ENCODE data around the gene EPSTI1.

Gene EPSTI1

GRCh38 chr13:42967660-42968059 is 24.4 kb downstream of the EPSTI1 start:
- H3K9me2 ChIP-seq (ENCODE audit: low read depth, low read length), result no peaks in the 10 kb centered on the region
- H3K36me3 ChIP-seq (ENCODE audit: insufficient read depth, low read length), result no peaks in the 10 kb centered on the region
- H3K4me1 ChIP-seq (ENCODE audit: insufficient read depth, low read length, severe bottlenecking), result peaks cover 26% of the 10 kb centered on the region
- H3K27ac ChIP-seq (ENCODE audit: low read depth, low read length, poor library complexity, severe bottlenecking), result no peak overlapping the region
- no peak overlapping the region for H3K4me2 ChIP-seq (ENCODE audit: low read length)
- no peaks in the 10 kb centered on the region for H3K79me2 ChIP-seq (ENCODE audit: insufficient read depth, low read length)
- H3K9me3 ChIP-seq (ENCODE audit: low read length), result no peaks in the 10 kb centered on the region
- H2AFZ ChIP-seq (ENCODE audit: low read length), result no peak overlapping the region
- H3K27me3 ChIP-seq (ENCODE audit: insufficient read depth, low read length), result no peaks in the 10 kb centered on the region
- no peaks in the 10 kb centered on the region for H3F3A ChIP-seq (ENCODE audit: insufficient read depth, low read length)
- H3K9ac ChIP-seq (ENCODE audit: low read length), result no peak overlapping the region
- H4K20me1 ChIP-seq (ENCODE audit: insufficient read depth, low read length), result no peaks in the 10 kb centered on the region
- no peak for TF ChIP-seq EZH2 (IDR thresholded peaks at IDR 0.05; ENCODE audit: borderline replicate concordance, low read length)
- TF ChIP-seq, protein P1, sequence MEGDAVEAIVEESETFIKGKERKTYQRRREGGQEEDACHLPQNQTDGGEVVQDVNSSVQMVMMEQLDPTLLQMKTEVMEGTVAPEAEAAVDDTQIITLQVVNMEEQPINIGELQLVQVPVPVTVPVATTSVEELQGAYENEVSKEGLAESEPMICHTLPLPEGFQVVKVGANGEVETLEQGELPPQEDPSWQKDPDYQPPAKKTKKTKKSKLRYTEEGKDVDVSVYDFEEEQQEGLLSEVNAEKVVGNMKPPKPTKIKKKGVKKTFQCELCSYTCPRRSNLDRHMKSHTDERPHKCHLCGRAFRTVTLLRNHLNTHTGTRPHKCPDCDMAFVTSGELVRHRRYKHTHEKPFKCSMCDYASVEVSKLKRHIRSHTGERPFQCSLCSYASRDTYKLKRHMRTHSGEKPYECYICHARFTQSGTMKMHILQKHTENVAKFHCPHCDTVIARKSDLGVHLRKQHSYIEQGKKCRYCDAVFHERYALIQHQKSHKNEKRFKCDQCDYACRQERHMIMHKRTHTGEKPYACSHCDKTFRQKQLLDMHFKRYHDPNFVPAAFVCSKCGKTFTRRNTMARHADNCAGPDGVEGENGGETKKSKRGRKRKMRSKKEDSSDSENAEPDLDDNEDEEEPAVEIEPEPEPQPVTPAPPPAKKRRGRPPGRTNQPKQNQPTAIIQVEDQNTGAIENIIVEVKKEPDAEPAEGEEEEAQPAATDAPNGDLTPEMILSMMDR (IDR thresholded peaks at IDR 0.05; ENCODE audit: low read length), result no peak
- no peak overlapping the region for H3K4me3 ChIP-seq (ENCODE audit: low read depth, low read length, poor library complexity, severe bottlenecking)

DNA sequence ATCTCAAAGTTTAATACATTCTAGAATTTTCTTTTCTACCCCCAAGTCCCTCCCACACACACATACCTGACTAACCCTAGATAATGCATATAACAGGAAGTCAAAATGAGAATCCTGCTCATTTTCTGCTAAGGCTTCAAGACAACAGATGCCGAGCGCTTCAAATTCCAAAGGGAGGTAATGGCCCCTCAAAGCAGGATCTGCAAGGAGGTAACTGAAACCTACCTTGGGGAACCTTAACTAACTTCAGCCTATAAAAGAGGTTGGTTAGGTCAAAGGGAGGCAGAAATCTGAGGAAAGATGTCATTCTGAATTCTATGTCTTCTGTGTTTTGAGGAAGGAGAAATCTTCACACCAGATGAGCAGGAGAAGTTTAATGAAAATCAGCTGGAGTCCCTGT is 26.8 kb downstream of the EPSTI1 start:
- no peak for TF ChIP-seq EZH2 (IDR thresholded peaks at IDR 0.05; ENCODE audit: borderline replicate concordance, low read length)
- TF ChIP-seq, protein P1 (IDR thresholded peaks at IDR 0.05; ENCODE audit: low read length), result no peak
- H4K20me1 ChIP-seq (ENCODE audit: insufficient read depth, low read length), result no peaks in the 10 kb centered on the region
- no peak overlapping the region for H3K9ac ChIP-seq (ENCODE audit: low read length)
- no peak overlapping the region for H3K27ac ChIP-seq (ENCODE audit: low read depth, low read length, poor library complexity, severe bottlenecking)
- H2AFZ ChIP-seq (ENCODE audit: low read length), result no peak overlapping the region
- H3K9me2 ChIP-seq (ENCODE audit: low read depth, low read length), result no peaks in the 10 kb centered on the region
- no peaks in the 10 kb centered on the region for H3K36me3 ChIP-seq (ENCODE audit: insufficient read depth, low read length)
- H3K27me3 ChIP-seq (ENCODE audit: insufficient read depth, low read length), result no peaks in the 10 kb centered on the region
- H3F3A ChIP-seq (ENCODE audit: insufficient read depth, low read length), result no peaks in the 10 kb centered on the region
- no peak overlapping the region for H3K4me2 ChIP-seq (ENCODE audit: low read length)
- no peaks in the 10 kb centered on the region for H3K79me2 ChIP-seq (ENCODE audit: insufficient read depth, low read length)
- H3K4me1 ChIP-seq (ENCODE audit: insufficient read depth, low read length, severe bottlenecking), result peaks cover 3% of the 10 kb centered on the region
- H3K9me3 ChIP-seq (ENCODE audit: low read length), result no peaks in the 10 kb centered on the region
- H3K4me3 ChIP-seq (ENCODE audit: low read depth, low read length, poor library complexity, severe bottlenecking), result no peak overlapping the region

GRCh38 chr13:42964761-42965161 is 27.3 kb downstream of the EPSTI1 start:
- Histone ChIP-seq H4K20me1 (ENCODE audit: insufficient read depth, low read length) (no peaks in the 10 kb centered on the region), H3K9me2 (ENCODE audit: low read depth, low read length) (no peaks in the 10 kb centered on the region), H3K4me3 (ENCODE audit: low read depth, low read length, poor library complexity, severe bottlenecking) (no peak overlapping the region), H3K36me3 (ENCODE audit: insufficient read depth, low read length) (no peaks in the 10 kb centered on the region), H3F3A (ENCODE audit: insufficient read depth, low read length) (no peaks in the 10 kb centered on the region), H2AFZ (ENCODE audit: low read length) (no peak overlapping the region), H3K9ac (ENCODE audit: low read length) (no peak overlapping the region), H3K9me3 (ENCODE audit: low read length) (no peaks in the 10 kb centered on the region), H3K4me1 (ENCODE audit: insufficient read depth, low read length, severe bottlenecking) (peaks cover 3% of the 10 kb centered on the region), H3K27ac (ENCODE audit: low read depth, low read length, poor library complexity, severe bottlenecking) (no peak overlapping the region), H3K79me2 (ENCODE audit: insufficient read depth, low read length) (no peaks in the 10 kb centered on the region), H3K27me3 (ENCODE audit: insufficient read depth, low read length) (no peaks in the 10 kb centered on the region), H3K4me2 (ENCODE audit: low read length) (no peak overlapping the region)
- no peak for TF ChIP-seq EZH2 (IDR thresholded peaks at IDR 0.05; ENCODE audit: borderline replicate concordance, low read length)
- TF ChIP-seq, protein P1 (IDR thresholded peaks at IDR 0.05; ENCODE audit: low read length), result no peak
